ENCODE data around the gene PDF. TPM values are rescaled to one million over a fixed set of nuclear protein-coding genes. Genes with fewer than 3 reads are reported as not detected.

Gene PDF
- total and polyA plus RNA-seq, 2 donors (not counting 3 experiments of a cell fraction or from before 2014, with no cell fraction given) = 13.1 to 16.7 TPM

DNA sequence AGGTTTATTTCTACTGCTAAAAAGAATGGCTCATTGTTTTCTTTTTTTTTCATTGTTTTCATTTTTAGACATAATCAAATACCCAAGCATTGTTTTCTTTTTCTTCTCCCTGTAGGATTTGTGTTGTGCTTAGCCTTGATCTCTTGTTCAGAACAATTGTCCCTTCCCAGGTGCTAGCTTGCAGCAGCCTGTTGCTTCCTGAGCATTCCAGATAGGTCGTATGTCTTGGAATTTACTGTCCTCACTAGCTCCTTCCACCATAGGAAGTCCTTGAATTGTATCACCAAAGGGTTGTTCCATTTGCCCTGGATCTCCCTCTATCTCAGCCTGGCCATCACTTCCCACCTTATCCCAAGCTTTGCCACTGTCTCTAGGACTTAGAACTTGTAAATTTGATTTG is 29.2 kb downstream of the PDF start:
- POLR2A ChIA-PET = no interaction called here
- peak; percentile 57 for DNase-seq (ENCODE audit: low read depth, low spot score)
- H3K36me3 ChIP-seq (ENCODE audit: control insufficient read depth in 2 of 2, extremely low read depth in 1 of 2, insufficient read depth in 2 of 2, low read length in 2 of 2) = peaks cover 6 to 7% of the 10 kb centered on the region in 2 experiments
- H3K27ac ChIP-seq (ENCODE audit: insufficient read depth, low read depth, low read length) = peak overlapping the region; percentile 44
- no peaks in the 10 kb centered on the region for H3K79me2 ChIP-seq (ENCODE audit: control insufficient read depth, insufficient read depth, low read length)
- intact Hi-C loops (cut with micrococcal nuclease) (no loop called here), dilution Hi-C loops (cut with MboI; ENCODE audit: extremely low pct_ligation_motif_present, low sequenced_read_pairs) (no loop called here)
- no peaks in the 10 kb centered on the region for H3K9me1 ChIP-seq (replicated peaks; ENCODE audit: control insufficient read depth, extremely low read depth, insufficient read depth, low read length)
- H2AFZ ChIP-seq (ENCODE audit: low read depth, low read length) = no peak overlapping the region
- TF ChIP-seq, protein P1, sequence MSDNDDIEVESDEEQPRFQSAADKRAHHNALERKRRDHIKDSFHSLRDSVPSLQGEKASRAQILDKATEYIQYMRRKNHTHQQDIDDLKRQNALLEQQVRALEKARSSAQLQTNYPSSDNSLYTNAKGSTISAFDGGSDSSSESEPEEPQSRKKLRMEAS (IDR thresholded peaks at IDR 0.05; ENCODE audit: insufficient read depth, insufficient read length) = no peak
- TF ChIP-seq, protein P2, sequence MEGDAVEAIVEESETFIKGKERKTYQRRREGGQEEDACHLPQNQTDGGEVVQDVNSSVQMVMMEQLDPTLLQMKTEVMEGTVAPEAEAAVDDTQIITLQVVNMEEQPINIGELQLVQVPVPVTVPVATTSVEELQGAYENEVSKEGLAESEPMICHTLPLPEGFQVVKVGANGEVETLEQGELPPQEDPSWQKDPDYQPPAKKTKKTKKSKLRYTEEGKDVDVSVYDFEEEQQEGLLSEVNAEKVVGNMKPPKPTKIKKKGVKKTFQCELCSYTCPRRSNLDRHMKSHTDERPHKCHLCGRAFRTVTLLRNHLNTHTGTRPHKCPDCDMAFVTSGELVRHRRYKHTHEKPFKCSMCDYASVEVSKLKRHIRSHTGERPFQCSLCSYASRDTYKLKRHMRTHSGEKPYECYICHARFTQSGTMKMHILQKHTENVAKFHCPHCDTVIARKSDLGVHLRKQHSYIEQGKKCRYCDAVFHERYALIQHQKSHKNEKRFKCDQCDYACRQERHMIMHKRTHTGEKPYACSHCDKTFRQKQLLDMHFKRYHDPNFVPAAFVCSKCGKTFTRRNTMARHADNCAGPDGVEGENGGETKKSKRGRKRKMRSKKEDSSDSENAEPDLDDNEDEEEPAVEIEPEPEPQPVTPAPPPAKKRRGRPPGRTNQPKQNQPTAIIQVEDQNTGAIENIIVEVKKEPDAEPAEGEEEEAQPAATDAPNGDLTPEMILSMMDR (IDR thresholded peaks at IDR 0.05; ENCODE audit: extremely low read depth in 1 of 2, insufficient read depth in 1 of 2, low read depth in 1 of 2, low read length in 2 of 2) = no peak
- TF ChIP-seq POLR2A (IDR thresholded peaks at IDR 0.05; ENCODE audit: low read depth, low read length) (no peak), GATA2 (IDR thresholded peaks at IDR 0.05; ENCODE audit: insufficient read depth, insufficient read length, low read depth, low read length) (no peak), POLR2AphosphoS5 (IDR thresholded peaks at IDR 0.05; ENCODE audit: insufficient read depth, low read depth, low read length) (no peak), MYC (IDR thresholded peaks at IDR 0.05; ENCODE audit: low read depth, low read length) (no peak), FOS (IDR thresholded peaks at IDR 0.05; ENCODE audit: borderline replicate concordance, insufficient read depth, low read length) (no peak), JUN (IDR thresholded peaks at IDR 0.05; ENCODE audit: borderline replicate concordance, insufficient read depth, insufficient read length, low read depth) (no peak), EZH2 (IDR thresholded peaks at IDR 0.05; ENCODE audit: borderline replicate concordance, low read depth, low read length, severe bottlenecking) (no peak)
- no TSS peak for BruUV-seq (replicated peaks)
- H3K4me2 ChIP-seq (ENCODE audit: insufficient read depth, low read length) = peak overlapping the region; percentile 10
- no peaks in the 10 kb centered on the region for H3K9me3 ChIP-seq (replicated peaks; ENCODE audit: control insufficient read depth, insufficient read depth, low read length)
- peak overlapping the region; percentile 5 for H3K9ac ChIP-seq (replicated peaks; ENCODE audit: extremely low read depth, insufficient read depth, low read length)
- H3K4me1 ChIP-seq (ENCODE audit: control insufficient read depth, extremely low read depth, insufficient read depth, low read length) = peaks cover 21% of the 10 kb centered on the region
- CTCF ChIA-PET = interaction anchor here (0.6 to 5.8 kb wide), 4 partner anchors 8 to 150 kb away, joined by 3 to 30 read pairs (median 3); no protein-coding TSS in a partner anchor
- H4K20me1 ChIP-seq (replicated peaks; ENCODE audit: control insufficient read depth, extremely low read depth, insufficient read depth, low read length) = no peaks in the 10 kb centered on the region
- H3K27me3 ChIP-seq (ENCODE audit: control insufficient read depth in 2 of 2, insufficient read depth in 2 of 2, low read length in 2 of 2) = no peaks in the 10 kb centered on the region
- peak; percentile 46 for FAIRE-seq
- no peak overlapping the region for H3K4me3 ChIP-seq (replicated peaks in 1 of 3; ENCODE audit: insufficient read depth in 1 of 3, low read depth in 1 of 3, low read length in 3 of 3)
